Measurements from ENCODE around the gene HMGCL.
A peak's percentile ranks its signal among the peaks of the same experiment; 100 is the strongest.
"Not testable (repeated sequence)": the region's sequence is repeated elsewhere in the genome, so short reads cannot be mapped to it uniquely, and the experiment has no call there.

Gene HMGCL

DNA sequence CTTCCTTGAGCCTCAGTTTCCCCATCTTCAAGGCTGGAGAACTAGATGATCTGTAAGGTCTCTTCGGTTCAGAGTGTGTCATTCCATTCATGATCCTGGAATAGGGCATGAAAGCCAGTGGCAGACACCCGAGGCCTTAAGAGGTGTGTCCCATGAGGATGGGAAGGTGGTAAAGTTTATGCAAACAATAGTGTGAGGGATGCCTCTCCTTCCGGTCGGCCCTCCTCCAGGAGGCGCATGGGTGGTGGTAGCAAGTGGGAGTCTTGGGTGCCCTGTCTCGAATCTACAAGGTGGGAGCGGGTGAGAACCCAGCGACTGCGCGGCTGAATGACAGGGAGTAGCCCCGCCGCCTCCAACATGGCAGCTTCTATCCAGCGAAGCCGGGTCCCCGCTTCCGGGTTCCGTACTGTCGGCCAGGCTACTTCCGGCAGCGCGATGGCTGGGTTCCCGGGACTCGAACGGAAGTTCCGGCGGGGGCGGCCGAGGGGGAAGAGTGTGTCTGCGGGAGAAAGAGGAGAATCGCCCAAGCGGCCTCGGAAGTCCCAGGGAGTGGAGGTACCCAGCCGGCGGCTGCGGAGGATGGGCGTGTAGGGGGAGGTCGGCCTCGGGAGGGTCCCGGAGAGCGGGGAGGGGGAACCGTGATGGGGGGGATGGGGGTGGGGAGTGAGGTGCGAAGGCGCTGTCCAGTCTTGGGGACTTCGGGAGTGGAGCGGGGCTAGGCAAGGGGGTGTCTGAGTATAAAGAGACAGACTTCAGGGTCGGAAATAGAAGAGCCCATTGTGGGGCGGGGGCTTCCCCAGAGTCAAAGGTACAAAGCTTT is 34.3 kb downstream of the HMGCL start, which contains the start of gene LYPLA2:
Gene LYPLA2, plus strand, starts transcription at position 450 of the 820 bp plus-strand sequence. CDS start 1,538 bp downstream, outside the sequence.
- TF ChIP-seq, protein P1, sequence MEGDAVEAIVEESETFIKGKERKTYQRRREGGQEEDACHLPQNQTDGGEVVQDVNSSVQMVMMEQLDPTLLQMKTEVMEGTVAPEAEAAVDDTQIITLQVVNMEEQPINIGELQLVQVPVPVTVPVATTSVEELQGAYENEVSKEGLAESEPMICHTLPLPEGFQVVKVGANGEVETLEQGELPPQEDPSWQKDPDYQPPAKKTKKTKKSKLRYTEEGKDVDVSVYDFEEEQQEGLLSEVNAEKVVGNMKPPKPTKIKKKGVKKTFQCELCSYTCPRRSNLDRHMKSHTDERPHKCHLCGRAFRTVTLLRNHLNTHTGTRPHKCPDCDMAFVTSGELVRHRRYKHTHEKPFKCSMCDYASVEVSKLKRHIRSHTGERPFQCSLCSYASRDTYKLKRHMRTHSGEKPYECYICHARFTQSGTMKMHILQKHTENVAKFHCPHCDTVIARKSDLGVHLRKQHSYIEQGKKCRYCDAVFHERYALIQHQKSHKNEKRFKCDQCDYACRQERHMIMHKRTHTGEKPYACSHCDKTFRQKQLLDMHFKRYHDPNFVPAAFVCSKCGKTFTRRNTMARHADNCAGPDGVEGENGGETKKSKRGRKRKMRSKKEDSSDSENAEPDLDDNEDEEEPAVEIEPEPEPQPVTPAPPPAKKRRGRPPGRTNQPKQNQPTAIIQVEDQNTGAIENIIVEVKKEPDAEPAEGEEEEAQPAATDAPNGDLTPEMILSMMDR (conservative IDR thresholded peaks at IDR 0.05; ENCODE audit: control insufficient read depth, insufficient read depth, low read depth, low read length) = no peak
- peak; percentile 85 for DNase-seq (ENCODE audit: low read depth)
- H3K4me3 ChIP-seq (ENCODE audit: control insufficient read depth, low read depth, low read length) = peak within 1 kb of the TSS; percentile 90

DNA sequence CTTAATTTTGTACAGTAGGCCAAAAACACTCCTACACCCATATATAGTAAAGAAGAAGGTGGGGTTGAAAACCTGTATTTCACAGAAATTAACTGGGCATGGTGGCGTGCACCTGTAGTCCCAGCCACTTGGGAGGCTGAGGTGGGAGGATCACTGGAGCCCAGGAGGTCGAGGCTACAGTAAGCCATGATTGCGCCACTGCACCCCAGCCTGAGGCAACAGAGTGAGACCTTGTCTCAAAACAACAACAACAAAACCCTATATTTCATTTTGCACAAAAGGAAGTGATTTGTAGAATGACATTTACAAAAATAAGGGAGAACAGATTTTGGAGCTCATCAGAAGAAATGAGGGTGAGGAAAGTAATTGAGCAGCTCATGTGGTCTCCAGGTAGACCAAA is 36.5 kb downstream of the HMGCL start:
- DNase-seq (ENCODE audit: low read depth) = no peak

DNA sequence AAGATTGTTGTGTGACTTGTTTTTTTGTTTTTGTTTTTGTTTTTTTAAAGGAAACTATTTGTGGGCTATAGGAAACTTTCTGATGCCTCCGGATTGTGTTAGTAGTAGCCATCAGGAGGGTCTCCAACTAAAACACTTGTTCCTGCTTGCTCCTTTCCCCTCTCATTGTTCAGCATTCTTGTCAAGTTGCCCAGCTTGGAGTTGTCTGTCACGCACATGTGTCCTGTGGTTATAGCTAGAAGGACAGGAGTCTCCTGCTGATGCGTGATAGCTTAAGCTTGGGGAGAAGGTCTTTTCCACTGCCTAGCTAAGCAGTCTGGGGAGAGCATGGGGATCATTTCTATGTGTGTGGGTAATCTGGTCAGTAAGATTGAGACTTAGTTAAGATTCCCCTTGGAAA is 37.5 kb downstream of the HMGCL start:
- TF ChIP-seq, protein P1 (conservative IDR thresholded peaks at IDR 0.05; ENCODE audit: control insufficient read depth, insufficient read depth, low read depth, low read length) = no peak
- H3K4me3 ChIP-seq (ENCODE audit: control insufficient read depth, low read depth, low read length) = no peak overlapping the region
- DNase-seq (ENCODE audit: low read depth) = no peak

More for the DNA sequence above, 36.5 kb downstream of the HMGCL start:
- TF ChIP-seq, protein P1 (conservative IDR thresholded peaks at IDR 0.05; ENCODE audit: control insufficient read depth, insufficient read depth, low read depth, low read length) = no peak
- no peak overlapping the region for H3K4me3 ChIP-seq (ENCODE audit: control insufficient read depth, low read depth, low read length)

DNA sequence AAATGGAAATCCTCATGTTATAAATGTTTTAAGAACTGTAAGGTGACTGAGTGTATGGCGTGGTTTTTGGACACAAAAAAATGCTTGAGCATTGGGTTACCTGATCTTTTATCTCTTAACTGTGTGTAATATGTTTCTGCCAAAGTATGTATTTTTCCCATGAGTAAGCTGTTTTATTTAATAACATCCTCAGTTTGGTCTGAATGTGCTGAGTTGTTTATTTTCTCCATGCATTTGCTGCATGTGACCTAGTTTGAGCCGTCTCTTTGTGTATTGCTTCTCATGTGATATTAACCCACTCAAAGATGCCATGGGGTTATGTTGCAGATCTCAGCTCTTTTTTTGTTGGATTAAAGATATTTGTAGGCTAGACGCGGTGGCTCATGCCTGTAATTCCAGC is 40.4 kb downstream of the HMGCL start:
- H3K4me3 ChIP-seq (ENCODE audit: control insufficient read depth, low read depth, low read length) = no peak overlapping the region
- TF ChIP-seq, protein P1 (conservative IDR thresholded peaks at IDR 0.05; ENCODE audit: control insufficient read depth, insufficient read depth, low read depth, low read length) = no peak
- DNase-seq (ENCODE audit: low read depth) = no peak

DNA sequence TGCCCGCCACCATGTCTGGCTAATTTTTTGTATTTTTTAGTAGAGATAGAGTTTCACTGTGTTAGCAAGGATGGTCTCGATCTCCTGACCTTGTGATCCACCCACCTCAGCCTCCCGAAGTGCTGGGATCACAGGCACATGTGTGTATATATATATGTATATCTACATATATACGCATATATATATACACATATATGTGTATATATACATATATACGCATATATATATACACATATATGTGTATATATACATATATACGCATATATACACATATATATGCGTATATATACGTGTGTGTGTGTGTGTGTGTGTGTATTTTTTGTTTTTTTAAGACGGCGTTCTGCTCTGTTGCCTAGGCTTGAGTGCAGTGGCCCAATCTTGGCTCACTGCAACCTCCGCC is 42.1 kb downstream of the HMGCL start:
- not testable (repeated sequence) for H3K4me3 ChIP-seq (ENCODE audit: control insufficient read depth, low read depth, low read length); DNase-seq (ENCODE audit: low read depth)

DNA sequence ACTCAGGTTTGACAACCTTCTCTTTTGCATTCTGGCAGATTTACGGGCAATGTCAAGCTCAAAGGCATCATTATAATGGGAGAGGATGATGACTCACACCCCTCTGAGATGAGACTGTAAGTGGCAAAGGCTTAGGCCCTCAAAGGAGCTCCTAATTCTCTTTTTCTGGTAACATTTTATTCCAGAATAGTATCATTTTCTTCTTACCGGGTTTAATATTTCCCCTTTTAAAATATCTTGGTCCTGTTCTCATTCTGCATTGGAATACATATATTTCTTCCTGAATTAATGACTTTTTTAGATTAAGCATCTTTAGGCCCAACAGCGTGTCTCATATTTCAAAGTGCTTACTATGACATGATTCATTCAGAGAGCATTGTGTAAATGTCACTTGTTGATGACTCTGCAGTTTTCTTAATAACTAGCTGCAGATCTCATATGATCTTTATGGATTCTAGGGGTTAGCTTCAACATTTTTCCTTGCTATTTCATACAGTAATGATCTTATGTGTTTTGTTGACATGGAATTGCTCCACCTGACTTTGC is 45.3 kb downstream of the HMGCL start:
- TF ChIP-seq, protein P1 (conservative IDR thresholded peaks at IDR 0.05; ENCODE audit: control insufficient read depth, insufficient read depth, low read depth, low read length) = no peak
- peak; percentile 76 for DNase-seq (ENCODE audit: low read depth)
- H3K4me3 ChIP-seq (ENCODE audit: control insufficient read depth, low read depth, low read length) = peak overlapping the region; percentile 89
